ENCODE measurements around the gene DOHH.
"Not testable (repeated sequence)": the region's sequence is repeated elsewhere in the genome, so short reads cannot be mapped to it uniquely, and the experiment has no call there.

DNA sequence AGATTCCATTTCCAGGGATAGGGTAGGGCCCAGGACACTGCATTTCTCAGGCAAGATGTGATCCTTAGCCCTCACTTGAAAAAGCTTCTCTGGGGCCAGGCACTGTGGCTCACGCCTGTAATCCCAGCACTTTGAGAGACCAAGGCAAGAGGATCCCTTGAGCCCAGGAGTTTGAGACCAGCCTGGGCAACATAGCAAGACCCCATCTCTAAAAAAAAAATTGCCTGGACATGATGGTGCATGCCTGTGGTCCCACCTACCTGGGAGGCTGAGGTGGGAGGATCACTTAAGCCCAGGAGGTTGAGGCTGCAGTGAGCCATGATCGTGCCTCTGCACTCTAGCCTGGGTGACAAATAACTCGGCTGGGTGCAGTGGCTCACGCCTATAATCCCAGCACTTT lies 53.8 kb downstream of the DOHH start:
- not testable (repeated sequence) for TF ChIP-seq CTCF (conservative IDR thresholded peaks at IDR 0.05; ENCODE audit: low read depth, low read length); EZH2 (IDR thresholded peaks at IDR 0.05; ENCODE audit: borderline replicate concordance, low read depth, low read length, poor library complexity, severe bottlenecking)

All from A673 (cell line).